ENCODE measurements around the gene DHRS13.

Gene DHRS13, protein sequence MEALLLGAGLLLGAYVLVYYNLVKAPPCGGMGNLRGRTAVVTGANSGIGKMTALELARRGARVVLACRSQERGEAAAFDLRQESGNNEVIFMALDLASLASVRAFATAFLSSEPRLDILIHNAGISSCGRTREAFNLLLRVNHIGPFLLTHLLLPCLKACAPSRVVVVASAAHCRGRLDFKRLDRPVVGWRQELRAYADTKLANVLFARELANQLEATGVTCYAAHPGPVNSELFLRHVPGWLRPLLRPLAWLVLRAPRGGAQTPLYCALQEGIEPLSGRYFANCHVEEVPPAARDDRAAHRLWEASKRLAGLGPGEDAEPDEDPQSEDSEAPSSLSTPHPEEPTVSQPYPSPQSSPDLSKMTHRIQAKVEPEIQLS

DNA sequence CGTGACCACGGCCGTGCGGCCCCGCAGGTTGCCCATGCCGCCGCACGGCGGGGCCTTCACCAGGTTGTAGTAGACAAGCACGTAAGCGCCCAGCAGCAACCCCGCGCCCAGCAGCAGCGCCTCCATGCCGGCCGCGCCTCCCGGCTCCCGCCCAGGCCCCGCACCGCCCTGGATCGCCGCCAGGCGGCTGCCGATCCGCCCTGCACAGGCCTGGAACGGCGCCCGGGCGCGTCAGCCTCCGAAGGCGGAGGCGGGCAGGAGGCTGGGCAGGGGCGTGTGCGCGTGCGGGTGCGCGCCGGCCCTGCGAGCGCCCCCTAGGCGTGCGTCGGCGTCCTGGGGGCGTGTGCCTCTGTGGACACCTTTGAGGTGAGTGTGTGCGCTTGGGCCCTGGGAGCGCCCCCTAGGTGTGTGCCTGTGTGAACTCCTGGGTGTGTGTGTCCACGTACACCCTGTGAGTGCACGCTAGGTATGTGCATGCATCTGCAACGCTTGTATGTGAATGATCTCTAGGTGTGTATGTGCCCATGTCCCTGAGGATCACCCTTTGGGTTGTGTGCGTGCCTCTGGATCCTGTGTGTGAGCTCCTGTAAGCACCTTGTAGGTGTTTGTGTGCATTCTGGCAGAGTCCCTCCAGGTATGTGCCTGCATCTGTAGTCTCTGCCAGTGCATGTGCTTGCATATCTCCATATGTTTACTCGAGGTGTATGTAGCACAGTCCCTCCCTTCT, at the start of gene DHRS13:
Gene DHRS13 (minus strand): TSS at position 261 of the 727 bp plus-strand sequence. CDS start 135 bp downstream, at position 126.
- DNase-seq: peak; percentile 90 to 97 (median 96)

DNA sequence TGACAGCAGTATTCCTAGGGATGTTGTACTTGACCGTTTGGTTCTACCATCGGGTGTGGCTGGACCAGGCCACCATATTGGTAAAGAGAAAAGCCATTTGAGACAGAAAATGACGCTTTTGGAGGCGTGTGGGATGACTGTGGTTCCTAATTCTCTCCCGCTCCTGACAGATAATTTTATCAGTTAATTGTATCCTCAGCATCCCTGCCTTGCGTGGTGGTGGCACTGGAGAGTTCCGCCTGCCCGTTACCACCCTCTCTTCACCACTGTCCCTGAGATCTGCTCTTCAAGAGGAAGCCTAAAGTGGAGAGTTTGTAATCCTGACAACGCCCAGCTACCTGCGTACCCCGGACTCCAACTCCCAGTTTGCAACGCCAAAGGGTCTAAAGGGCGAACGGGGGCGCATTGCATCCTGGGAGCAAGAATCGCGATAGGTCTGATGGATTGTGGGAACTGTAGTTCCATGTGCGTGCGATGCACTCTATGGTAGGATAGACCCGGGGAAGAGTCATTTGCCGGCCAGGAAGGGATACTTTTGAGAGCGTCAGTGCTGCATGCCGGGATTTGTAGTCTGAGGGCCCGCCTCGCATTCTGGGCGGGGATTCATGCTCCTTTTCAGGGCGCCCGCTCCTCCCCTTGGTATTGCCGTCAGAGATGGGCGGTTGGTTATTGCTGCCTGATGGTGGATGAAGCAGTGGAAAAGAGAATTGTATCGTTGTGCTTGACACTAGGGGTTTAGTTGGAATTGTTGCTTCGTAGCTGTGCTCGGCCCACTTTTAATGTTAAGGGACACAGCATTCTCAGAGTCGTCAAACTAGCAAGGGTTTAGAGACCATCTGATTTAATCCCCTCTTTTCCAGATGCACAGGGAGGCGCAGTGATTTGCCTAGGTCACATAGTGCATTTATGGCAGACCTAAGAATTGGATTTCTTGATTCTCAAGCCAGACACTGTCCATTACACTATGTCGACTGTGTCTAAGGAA, 49.4 kb upstream of the DHRS13 start:
- DNase-seq: peak; percentile 97 to 99 (median 99)

DNA sequence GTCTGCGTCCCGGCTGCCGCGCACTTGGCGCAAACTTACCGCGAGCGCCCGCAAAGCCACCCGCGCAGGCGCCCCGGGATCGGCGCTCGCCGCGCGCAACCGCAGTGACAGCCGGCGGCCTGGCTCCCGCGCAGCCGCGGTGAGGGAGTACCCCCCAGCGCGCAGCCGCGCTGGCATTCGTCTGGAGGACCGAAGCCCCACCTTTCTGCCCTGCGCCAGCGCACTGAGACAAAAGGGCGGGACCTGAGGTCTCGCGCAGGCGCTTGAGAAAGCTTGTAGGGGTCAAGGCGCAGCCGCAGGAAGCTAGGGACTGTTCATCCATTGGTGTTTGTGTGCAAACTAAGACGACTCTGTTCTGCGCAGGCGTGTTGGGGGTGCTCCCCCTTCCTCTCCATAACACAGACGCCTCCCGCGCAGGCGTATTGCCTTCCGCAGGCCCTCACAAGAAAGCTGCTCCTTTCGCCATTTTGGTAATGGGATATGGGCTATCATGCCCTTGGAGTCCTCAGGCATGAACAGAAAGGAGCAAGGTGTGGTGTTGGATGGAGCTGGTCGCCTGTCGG, 48.6 kb upstream of the DHRS13 start, which contains the start of gene PHF12:
Gene PHF12 (minus strand): TSS at position 91 of the 563 bp plus-strand sequence. CDS start 558 bp downstream, outside the sequence.
- peak; percentile 100 for DNase-seq

DNA sequence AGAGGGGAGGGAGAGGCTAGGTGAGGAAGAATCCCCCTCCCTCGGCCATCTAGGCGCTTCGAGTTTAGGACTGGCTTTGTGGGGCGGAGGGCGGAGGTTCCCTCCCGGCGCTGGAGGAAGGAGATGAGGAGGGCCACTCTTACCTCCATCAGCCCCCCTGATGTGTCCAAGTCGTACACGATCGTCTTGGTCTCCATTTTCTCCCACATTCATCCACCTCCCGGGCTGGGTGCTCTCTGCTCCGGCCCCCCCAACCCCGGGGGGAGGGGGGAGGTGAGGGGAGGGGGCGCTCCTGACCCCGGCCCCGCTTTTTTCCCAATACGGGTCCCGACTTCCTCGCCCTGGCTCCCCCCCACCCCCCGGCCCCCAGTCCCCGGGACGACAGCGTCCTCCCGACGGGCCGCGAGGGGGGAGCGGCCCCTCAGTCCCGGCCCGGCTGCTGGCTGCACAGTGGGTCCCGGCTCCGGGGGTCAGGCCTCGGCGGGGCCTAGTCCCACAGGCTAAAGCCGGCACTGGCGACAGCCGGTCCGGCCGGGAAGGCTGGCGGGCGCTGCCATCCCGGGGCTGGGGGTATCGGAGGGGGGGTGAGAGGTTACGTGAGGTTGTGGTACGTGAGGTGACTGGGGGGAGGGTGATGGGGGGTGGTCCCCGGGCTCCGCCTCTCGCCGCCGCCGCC, 48.0 kb upstream of the DHRS13 start:
- DNase-seq: no peak

DNA sequence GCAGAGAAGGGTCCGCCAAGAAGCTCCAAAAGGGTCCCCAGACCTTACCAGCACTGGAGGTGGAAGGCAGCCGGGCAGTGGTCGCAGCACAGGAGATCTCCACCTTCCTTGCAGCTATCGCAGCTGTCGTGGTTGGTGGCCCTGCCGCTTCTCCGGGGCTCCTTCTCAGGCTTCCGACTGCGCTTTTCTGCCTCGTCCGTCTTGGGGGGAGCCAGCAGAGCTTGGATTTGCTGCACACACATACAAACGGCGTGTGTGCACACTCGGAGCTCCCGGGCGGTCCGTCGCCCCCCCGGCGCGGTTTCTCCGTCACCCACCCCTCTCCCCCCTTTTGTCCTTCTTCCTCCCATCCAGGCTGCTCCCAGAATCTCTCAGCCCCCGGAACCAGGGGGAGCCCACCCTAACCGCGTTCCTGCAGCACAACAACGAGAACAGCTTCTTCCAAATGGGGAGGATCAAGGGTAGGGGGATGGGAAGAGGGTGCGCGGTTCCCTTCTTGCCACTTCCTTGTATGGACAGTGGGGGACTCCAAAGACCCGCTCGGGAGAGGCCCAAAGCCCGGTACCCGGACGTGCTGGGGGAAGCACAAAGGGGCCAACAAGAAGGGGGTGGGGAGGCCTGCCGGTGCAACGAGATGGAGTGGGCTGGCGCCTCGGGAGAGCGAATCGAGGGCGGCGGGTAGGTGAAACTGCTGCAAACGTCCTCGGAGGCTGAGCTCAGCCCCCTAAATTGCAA, 47.3 kb upstream of the DHRS13 start:
- DNase-seq: peak; percentile 52 to 74 (median 59)

DNA sequence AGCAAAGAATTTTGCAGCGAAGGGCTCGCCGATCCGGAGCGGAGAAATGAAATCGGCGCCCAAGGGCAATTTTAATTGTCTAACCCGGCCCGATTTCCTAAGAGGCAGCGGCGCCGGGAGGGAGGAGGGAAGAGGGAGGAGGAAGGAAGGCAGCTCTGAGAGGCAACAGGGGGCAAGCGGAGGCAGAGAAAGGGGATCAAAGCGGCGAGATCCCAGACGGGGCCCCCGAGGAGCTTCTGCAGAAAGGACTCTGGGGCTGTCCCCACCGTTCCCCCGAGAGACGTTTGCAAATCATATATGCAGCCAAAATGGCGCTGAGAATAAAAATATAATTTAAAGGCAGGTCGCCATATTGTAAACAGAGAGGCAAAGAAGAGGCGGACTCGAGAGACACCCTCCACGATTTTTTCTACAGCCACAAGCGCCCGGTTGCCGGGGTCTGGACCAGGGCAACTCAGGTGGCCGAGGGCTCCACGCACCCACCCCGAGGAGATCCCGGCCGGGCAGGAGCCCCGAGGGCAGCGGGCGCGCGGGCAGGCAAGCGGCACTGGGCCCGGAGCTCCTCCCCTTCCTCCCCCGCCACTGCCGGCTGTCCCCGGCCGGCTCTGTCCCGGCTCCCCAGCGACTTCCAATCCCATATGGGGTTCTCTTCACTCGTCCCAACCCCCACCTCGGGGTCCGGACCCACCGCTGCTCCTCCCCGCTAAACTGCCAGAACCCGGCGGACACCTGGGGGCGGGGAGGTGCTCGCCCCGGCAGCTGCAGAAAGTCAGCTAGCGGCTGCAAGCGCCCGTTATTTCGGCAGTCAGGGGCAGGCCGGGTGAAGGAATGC, 46.5 kb upstream of the DHRS13 start:
- DNase-seq: peak; percentile 77 to 84 (median 77)

DNA sequence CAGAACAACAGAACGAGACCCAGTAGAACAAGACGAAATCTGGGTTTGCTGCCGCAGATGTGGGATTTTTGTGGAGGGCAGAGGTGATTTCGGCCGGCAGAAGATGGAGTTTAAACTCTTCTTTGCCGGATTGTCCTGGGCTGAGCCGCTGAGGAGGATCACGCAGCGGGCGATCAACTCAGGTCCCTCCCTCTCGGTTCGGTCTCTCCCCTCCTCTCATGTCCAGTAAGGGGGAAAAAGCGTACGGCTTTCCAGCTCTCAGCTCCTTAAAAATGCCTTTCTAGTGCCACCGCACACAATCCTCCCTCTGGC, 46.0 kb upstream of the DHRS13 start:
- no peak for DNase-seq

DNA sequence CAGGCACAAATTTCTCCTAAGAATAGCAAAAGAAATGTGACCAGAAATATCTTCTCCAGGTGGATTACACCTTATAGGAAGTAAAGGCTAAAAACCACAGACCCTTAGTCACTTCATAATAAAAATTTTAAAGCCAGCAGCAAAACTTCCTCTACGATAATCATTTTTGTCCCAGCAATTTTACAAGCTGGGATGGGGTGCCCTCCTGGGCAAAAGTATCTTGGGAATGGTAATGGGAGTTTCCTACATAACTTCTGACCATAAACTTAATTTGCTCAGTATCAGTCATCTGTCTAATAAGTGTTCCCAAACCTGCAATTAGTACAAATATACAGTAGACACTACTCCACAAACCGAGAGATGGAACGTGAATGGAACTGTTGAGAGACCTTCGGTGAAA, 45.5 kb upstream of the DHRS13 start:
- DNase-seq: no peak

DNA sequence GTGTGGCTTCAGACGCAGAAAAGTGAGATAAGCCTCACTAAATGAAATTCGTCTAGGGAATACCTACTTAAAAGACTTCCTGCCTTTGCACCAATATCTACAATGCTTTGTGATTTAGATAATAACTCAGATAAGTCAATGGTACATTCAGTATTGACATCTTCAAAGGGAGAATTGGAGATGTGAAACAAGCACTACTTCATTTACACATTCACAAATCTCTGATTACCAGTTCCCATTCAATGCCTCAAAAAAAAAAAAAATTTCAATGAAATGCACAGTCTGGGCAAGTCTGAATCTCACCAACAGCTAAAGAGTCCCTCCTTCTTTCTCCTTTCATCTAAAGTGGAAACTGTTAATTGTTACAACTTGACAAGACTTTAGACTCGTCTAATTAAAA, 44.8 kb upstream of the DHRS13 start:
- no peak for DNase-seq

DNA sequence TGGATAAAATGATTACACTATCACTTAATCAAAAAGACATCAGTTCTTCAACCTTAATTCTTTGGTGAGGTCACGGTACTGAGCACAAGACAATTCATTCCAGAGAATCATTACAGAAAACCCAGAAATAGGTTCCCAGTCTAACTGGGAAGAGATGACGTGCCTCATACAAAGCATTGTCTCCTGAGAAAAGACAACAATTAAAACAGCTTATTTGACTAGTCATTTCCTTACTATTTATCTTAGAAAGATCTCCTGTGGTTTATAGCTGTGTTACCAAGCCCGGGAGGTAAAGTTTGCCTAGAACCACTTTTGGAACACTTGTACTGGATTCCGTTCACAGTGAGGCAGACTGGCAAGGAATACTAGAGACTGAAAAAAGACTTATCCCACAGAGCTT, 43.4 kb upstream of the DHRS13 start:
- no peak for DNase-seq

DNA sequence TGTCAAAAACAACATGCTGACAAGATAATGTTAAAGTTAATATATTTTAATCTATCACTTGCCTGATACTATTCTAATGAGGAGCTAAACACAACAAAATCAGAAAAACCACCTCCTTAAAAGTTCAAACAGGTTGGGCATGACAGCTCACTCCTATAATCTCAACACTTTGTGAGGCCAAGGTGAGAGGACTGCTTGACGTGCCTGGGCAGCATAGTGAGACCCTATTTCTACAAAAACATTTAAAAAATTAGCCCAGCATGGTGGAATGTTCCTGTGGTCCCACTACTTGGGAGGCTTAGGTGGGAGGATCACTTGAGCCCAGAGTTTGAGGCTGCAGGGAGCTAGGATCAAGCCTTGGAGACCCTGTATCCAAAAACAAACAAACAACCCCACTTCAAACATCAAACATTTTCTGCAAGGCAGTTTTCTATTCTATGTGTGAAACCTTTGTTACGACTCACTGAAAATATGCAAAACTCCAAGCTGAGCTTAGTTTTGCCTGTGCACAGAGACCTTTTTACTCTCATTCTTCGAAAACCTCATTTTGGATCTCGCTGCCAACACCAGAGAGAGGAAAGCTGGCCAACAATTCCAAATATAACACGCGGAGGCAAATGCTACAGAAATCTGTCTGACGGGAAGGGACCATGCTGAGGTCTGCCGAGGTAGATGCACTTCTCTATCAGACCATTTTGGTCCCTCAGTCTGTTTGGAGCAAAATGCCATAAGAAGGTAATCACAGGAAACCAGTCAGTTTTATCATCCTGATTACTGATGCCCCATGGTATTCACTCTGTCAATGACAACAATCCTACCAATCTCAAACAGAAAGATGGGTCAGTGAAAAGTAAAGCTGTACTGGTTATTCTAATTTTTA, 42.2 kb upstream of the DHRS13 start:
- no peak for DNase-seq

DNA sequence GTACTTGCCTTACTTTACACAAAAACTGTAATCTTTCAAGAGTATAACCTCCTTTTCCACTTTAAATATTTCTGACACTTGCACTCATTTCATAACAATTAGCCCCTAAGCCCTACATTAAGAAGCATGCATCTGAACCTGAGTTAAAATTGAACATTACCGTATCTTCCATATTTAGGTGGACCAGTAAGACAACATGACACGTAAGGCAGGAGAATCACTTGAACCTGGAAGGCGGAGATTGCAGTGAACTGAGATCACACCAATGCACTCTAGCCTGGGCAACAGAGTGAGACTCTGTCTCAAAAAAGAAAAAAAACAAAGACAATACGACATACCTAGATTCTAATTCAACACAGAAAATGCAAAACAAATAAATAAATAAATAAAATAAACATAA, 41.5 kb upstream of the DHRS13 start:
- no peak for DNase-seq

DNA sequence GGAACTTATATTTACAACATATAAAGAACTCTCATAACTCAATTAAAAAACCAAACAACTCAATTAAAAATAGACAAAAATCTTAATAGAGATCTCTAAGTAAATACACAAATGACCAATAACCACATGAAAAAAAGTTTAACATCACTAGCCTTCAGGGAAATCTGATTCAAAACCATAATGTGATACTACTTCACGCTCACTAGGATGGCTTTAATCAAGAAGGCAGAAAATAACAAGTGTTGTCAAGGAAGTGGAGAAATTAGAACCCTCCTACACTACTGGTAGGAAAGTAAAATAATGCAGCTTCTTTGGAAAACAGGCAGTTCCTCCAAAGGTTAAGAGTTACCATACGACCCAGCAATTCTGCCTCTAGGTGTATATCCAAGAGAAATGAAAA, 40.0 kb upstream of the DHRS13 start:
- no peak for DNase-seq

DNA sequence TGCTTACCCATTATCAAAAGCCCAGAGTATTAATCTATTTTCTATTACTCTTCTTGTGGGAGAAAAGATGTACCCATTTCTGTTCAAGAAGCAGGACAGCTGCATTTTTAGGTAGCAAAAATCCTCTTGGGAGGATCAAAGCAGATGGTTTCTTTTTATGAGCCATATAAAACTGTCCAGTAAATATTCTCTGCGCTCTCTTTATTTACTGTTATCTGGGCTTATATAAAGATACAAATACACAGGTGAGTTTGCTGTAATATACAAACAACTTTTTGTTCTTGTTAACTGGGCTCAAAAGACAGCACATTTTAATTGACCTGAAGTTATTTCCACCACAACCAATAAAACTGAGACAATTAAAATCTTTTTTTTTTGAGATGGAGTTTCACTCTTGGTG, 38.4 kb upstream of the DHRS13 start:
- DNase-seq: no peak

DNA sequence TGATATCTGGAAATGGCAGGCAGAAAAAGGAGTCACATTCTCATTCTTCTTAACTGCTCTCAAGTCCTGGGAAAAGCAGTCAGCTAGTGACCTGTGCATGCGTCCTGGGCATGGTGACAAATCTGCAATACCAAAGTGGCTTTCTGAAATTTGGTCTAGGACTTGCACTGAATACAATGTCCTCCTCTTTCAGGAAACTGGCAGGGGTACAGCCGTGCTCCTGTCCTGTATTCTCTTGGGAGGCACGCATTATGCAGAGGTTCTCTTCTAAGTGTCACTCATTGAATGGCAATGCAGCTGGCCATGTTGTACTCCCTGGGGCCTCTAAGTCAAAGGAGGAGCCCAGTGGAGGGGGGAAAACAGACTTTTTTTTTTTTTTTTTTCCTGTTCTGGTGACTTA, 37.8 kb upstream of the DHRS13 start:
- no peak for DNase-seq

DNA sequence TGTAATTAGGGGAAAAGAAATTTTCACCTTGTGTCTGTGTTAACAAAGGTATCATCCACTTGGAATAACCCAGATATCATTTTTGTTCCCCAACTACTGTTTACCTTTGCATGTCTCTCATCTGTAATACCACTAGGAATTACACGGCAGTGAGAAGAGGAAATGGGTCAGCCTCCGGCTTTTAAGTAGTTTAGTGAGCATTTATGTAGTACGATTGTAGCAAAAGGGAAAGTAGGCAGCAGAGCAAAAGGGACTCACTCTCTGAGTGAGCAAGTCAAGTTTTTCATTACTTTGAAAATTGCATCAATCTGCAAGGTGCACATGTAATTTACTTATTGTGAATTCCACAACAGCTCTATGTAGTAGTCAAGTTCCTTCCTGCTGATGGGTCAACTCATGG, 37.3 kb upstream of the DHRS13 start:
- DNase-seq: peak in 2 of 3 donors; percentile 24 to 29

DNA sequence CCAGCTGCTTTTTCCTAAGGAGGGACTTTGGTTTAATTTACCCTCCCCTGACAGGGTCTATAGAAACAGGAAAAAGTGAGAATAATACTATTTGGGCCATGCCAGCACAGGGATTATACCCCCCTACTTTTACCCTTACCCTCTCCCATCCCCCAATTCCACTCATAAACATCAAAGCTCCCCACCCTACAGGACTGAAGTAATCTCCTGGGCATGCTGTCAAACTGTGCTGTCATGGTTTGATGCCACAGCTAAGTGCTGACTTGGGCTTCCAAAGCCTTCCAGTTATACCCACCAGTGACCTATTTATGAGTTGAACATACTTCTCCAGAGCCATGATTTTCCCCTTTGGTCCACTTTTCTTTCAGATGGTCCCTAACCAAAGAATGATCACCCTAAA, 35.7 kb upstream of the DHRS13 start:
- DNase-seq: no peak

DNA sequence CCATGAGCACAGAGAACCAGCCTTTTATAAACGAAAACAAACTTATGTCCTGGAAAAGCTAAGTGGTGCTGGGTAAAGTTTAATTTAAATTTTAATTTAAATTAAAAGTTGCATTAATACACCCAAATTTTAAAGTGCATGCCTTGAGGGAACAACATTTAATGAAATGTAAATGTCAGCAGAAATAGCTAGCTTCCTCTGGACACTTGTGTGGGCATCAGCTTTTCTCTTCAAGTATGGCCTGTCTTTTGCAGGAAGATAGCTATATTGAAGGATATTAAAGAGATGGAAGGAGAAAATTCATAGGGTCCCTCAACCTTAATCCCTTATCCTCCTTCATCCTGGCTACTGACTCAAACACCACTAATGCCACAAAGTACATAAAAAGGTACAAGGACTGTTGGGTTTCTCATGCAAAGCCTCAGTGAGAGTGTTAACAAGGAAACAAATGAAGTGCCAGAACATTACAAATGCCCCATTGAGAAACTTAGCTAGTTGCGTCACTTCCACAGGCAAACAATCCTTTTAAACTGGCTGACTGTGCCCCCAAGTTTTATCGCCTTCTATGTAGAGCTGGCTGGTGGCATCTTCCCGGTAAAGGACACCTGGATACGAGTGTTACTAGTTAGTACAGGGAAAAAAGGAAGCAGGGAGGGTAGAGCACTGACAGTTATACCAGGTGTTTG, 34.3 kb upstream of the DHRS13 start:
- peak; percentile 57 to 78 (median 74) for DNase-seq

Measured in suppressor macrophage treated with lipopolysaccharide for 1 hour (primary cell).